Measurements from ENCODE around the gene TDRD5.
A peak's percentile ranks its signal among the peaks of the same experiment; 100 is the strongest.

The TDRD5 gene

GRCh38 chr1:179591592-179592580, at the start of gene TDRD5:
TDRD5 (plus strand) TSS chr1:179591832; CDS start chr1:179592616, 784 bp downstream.
- DNase-seq, result no peak

GRCh38 chr1:179545321-179545720, 46.3 kb upstream of the TDRD5 start:
- DNase-seq, result no peak

- no peak for DNase-seq
Observed at GRCh38 chr1:179547021-179547535, 44.6 kb upstream of the TDRD5 start.

GRCh38 chr1:179548666-179549367, 42.8 kb upstream of the TDRD5 start:
- no peak for DNase-seq

GRCh38 chr1:179549368-179549700, 42.3 kb upstream of the TDRD5 start:
- DNase-seq, result no peak

- peak; percentile 55 for DNase-seq
Observed at GRCh38 chr1:179550746-179551682, 40.6 kb upstream of the TDRD5 start.

- no peak for DNase-seq
Observed at GRCh38 chr1:179554427-179554826, 37.2 kb upstream of the TDRD5 start.

- DNase-seq, result no peak
Observed at GRCh38 chr1:179558078-179558477, 33.6 kb upstream of the TDRD5 start.

- no peak for DNase-seq
Observed at GRCh38 chr1:179575497-179576314, 15.9 kb upstream of the TDRD5 start, which contains the start of gene NPHS2. NPHS2 (minus strand) TSS chr1:179575948; CDS start chr1:179575864, 84 bp downstream.

- DNase-seq, result no peak
Observed at GRCh38 chr1:179576509-179576908, 15.1 kb upstream of the TDRD5 start.

- DNase-seq, result no peak
Observed at GRCh38 chr1:179583771-179584320, 7.8 kb upstream of the TDRD5 start.

- DNase-seq, result peak; percentile 14
Observed at GRCh38 chr1:179586107-179586823, 5.4 kb upstream of the TDRD5 start.

GRCh38 chr1:179587336-179587735, 4.3 kb upstream of the TDRD5 start:
- DNase-seq, result no peak

GRCh38 chr1:179588425-179589024, 3.1 kb upstream of the TDRD5 start:
- no peak for DNase-seq

GRCh38 chr1:179589509-179589908, 2.1 kb upstream of the TDRD5 start:
- no peak for DNase-seq

- no peak for DNase-seq
Observed at GRCh38 chr1:179590671-179591070, 961 bp upstream of the TDRD5 start.

- no peak for DNase-seq
Observed at GRCh38 chr1:179591253-179591591, 410 bp upstream of the TDRD5 start.

GRCh38 chr1:179598631-179599030, 7.0 kb downstream of the TDRD5 start:
- DNase-seq, result no peak

- DNase-seq, result peak; percentile 7
Observed at GRCh38 chr1:179599623-179600249, 8.1 kb downstream of the TDRD5 start.

- DNase-seq, result no peak
Observed at GRCh38 chr1:179601093-179601492, 9.5 kb downstream of the TDRD5 start.
